ENCODE data around the gene RIMKLA.
A peak's percentile ranks its signal among the peaks of the same experiment; 100 is the strongest.

RIMKLA gene

GRCh38 chr1:42380586-42381279 lies at the start of gene RIMKLA:
Gene RIMKLA (plus strand): TSS chr1:42380792. CDS start chr1:42380935, 143 bp downstream.
- in situ Hi-C loops (cut with HindIII; ENCODE audit: low sequenced_read_pairs): no loop called here
- no peak within 1 kb of the TSS for H3K4me3 ChIP-seq (ENCODE audit: low read depth, low read length)
- no peak for DNase-seq (ENCODE audit: low read depth, low spot score)
- no peak for TF ChIP-seq CTCF (IDR thresholded peaks at IDR 0.05; ENCODE audit: low read depth, low read length)

GRCh38 chr1:42332877-42333276 lies 47.7 kb upstream of the RIMKLA start:
- no peak for TF ChIP-seq CTCF (IDR thresholded peaks at IDR 0.05; ENCODE audit: low read depth, low read length)
- in situ Hi-C loops (cut with HindIII; ENCODE audit: low sequenced_read_pairs): no loop called here
- no peak overlapping the region for H3K4me3 ChIP-seq (ENCODE audit: low read depth, low read length)
- no peak for DNase-seq (ENCODE audit: low read depth, low spot score)

- in situ Hi-C loops (cut with HindIII; ENCODE audit: low sequenced_read_pairs): no loop called here
- no peak for TF ChIP-seq CTCF (IDR thresholded peaks at IDR 0.05; ENCODE audit: low read depth, low read length)
- peak; percentile 17 for DNase-seq (ENCODE audit: low read depth, low spot score)
- H3K4me3 ChIP-seq (ENCODE audit: low read depth, low read length): peak overlapping the region; percentile 75
Measured at GRCh38 chr1:42333662-42334239, 46.8 kb upstream of the RIMKLA start.

GRCh38 chr1:42334240-42335049 lies 46.1 kb upstream of the RIMKLA start:
- peak; percentile 42 for DNase-seq (ENCODE audit: low read depth, low spot score)
- in situ Hi-C loops (cut with HindIII; ENCODE audit: low sequenced_read_pairs): no loop called here
- peak overlapping the region; percentile 75 for H3K4me3 ChIP-seq (ENCODE audit: low read depth, low read length)
- peak; percentile 23 for TF ChIP-seq CTCF (IDR thresholded peaks at IDR 0.05; ENCODE audit: low read depth, low read length)

GRCh38 chr1:42335050-42335808 lies 45.4 kb upstream of the RIMKLA start, which contains the start of gene FOXJ3:
Gene FOXJ3 (minus strand): TSS chr1:42335235. CDS start chr1:42311093, 24,142 bp downstream.
- in situ Hi-C loops (cut with HindIII; ENCODE audit: low sequenced_read_pairs): no loop called here
- peak; percentile 95 for DNase-seq (ENCODE audit: low read depth, low spot score)

More at GRCh38 chr1:42335050-42335808, 45.4 kb upstream of the RIMKLA start, which contains the start of gene FOXJ3:
- no peak for TF ChIP-seq CTCF (IDR thresholded peaks at IDR 0.05; ENCODE audit: low read depth, low read length)
- peak within 1 kb of the TSS; percentile 75 for H3K4me3 ChIP-seq (ENCODE audit: low read depth, low read length)

Data from astrocyte of the spinal cord (primary cell).